NCI-H2227 (cell line): ENCODE data around the gene BRSK2.
"Not testable (repeated sequence)": the region's sequence is repeated elsewhere in the genome, so short reads cannot be mapped to it uniquely, and the experiment has no call there.

ENCODE experiments used
- DNase-seq: peaks from one replicate; lab custom pipeline; 2025; ENCODE audit not compliant: unreplicated experiment; lab: John Stamatoyannopoulos, UW

BRSK2 gene

DNA sequence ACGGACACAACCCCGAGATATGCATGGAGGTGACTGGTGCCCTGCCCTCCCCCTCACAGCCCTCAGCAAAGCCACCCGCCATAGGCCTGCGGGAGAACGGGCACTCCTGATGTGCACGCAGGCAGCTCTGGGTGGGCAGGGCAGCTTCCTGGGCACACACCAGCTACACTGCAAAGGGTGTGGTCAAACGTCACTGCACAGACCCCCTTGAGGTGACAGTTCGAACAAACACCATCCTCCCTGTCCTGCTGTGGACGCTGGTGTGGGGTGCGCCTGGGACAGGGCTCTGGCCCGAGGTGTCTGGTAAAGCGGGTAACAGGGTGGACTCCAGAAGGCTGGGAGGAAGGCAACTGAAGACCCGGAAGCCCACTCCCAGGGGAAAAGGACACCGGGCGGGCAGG lies 118.8 kb downstream of the BRSK2 start:
- no peak for DNase-seq

DNA sequence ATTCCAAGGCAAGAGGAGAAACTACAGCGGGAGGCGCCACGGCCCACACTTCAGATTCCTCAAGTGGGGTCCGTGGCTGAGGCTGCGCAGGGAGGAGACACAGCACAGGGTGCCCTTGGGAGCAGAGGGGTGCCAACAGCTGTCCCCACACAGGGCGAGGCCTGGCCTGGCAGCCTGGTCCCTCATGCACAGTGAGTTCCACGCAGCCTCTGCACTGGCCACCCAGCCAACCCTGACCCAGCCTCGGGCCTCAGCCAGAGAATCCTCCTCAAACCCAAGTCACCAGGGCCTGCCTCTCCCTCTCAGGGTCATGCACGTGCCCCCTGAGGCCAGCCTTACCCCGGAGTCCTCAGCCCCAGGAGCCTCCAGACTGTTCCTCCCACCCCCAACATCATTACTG lies 119.3 kb downstream of the BRSK2 start:
- DNase-seq: no peak

- DNase-seq: no peak
Measured at GRCh38 chr11:1509626-1510255, 120.0 kb downstream of the BRSK2 start.

GRCh38 chr11:1510351-1510750 lies 120.6 kb downstream of the BRSK2 start:
- DNase-seq: not testable (repeated sequence)

DNA sequence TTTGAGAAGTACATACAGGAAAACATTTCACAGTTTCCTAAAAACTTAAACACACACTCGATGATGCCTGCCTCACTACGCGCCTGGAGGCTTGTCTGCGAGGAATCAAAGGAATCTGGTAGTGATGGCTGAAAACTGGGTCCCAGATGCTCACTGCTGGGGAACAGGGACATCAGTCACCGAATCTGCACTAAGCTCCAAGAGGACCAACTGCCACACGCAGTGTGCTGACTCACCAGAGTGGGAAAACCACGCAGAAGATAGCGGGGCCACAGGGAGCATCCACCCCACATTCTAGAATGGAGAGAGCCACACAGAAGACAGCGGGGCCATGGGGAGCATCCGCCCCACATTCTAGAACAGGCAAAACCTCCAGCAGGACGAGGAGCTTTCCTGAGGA lies 121.2 kb downstream of the BRSK2 start:
- DNase-seq: no peak

DNA sequence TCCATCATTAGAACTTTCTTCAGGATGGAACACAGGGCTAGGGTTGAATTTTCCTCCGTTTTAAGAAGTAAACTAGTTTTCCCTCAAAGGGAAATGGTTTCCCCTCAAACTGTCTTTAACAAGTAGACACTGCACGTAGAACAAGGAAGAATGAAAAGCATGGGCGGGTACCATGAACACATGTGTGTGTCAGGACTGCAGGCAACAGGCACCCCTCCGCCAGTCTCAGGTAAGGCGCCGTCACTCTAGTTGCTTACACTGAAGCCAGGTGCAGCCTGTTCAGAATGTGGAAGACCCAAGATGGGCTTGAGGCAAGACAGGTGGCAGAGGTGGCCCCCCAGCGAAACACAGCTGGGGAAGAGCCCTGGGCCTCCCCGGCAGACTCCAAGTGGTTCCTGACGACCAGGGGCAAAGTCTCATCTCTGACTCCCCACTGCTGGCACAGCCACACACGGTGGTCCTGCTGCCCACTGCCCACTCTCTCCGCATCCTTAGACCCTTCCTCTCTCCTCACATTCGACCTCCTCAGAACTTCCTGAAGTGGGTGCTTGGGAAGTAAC lies 122.3 kb downstream of the BRSK2 start:
- no peak for DNase-seq
